Neural cell (in vitro differentiated cells): ENCODE results near the gene RPL37. TPM values are rescaled to one million over a fixed set of nuclear protein-coding genes. Genes with fewer than 3 reads are reported as not detected.

Experiments
- H2AFZ ChIP-seq: fragments of 200-600, 300-800 bp; sonication (generic), shearing (Covaris generic); 2 replicates; pipeline ENCODE4 v1.6.0; 2014; ENCODE audit warnings: low read depth, mild to moderate bottlenecking, antibody characterized with exemption, low read length, moderate library complexity
- H3F3A ChIP-seq: fragments of 200-600 bp; shearing (Covaris generic); 2 replicates; pipeline ENCODE4 v1.6.1; 2016; ENCODE audit warnings: mild to moderate bottlenecking, moderate library complexity, mixed read lengths, antibody characterized with exemption, low read length; ENCODE audit not compliant: insufficient read depth, poor library complexity, severe bottlenecking
- H3K27ac ChIP-seq: fragments of 200-600, 300-800 bp; sonication (generic), shearing (Covaris generic); 2 replicates; pipeline ENCODE4 v1.5.1; 2014; ENCODE audit warnings: mild to moderate bottlenecking, low read length, moderate library complexity
- H3K27me3 ChIP-seq: fragments of 300-800, 200-600 bp; sonication (generic), shearing (Covaris generic); 2 replicates; pipeline ENCODE4 v1.6.0; 2014; ENCODE audit warnings: mild to moderate bottlenecking, low read depth, low read length, moderate library complexity; ENCODE audit not compliant: insufficient read depth
- H3K36me3 ChIP-seq: fragments of 300-800, 200-600 bp; sonication (generic), shearing (Covaris generic); 2 replicates; pipeline ENCODE4 v1.5.1; 2014; ENCODE audit warnings: mild to moderate bottlenecking, antibody characterized with exemption, low read length, moderate library complexity; ENCODE audit not compliant: insufficient read depth
- H3K4me2 ChIP-seq: fragments of 300-800, 200-600 bp; sonication (generic), shearing (Covaris generic); 2 replicates; pipeline ENCODE4 v1.6.0; 2014; ENCODE audit warnings: mild to moderate bottlenecking, low read length
- H3K4me3 ChIP-seq: fragments of 300-800, 200-600 bp; sonication (generic), shearing (Covaris generic); 2 replicates; pipeline ENCODE4 v1.5.1; 2014; ENCODE audit warnings: mild to moderate bottlenecking, low read length, moderate library complexity
- H3K79me2 ChIP-seq: fragments of 200-600 bp; shearing (Covaris generic); replicated peaks from 2 replicates; pipeline ENCODE4 v1.6.0; 2014; ENCODE audit warnings: mild to moderate bottlenecking, low read length, moderate library complexity; ENCODE audit not compliant: insufficient read depth
- H3K9ac ChIP-seq: fragments of 300-800, 200-600 bp; sonication (generic), shearing (Covaris generic); 2 replicates; pipeline ENCODE4 v1.6.1; 2016; ENCODE audit warnings: mild to moderate bottlenecking, low read length, mixed read lengths
- H3K9me2 ChIP-seq: fragments of 200-600 bp; shearing (Covaris generic); 2 replicates; pipeline ENCODE4 v1.6.1; 2016; ENCODE audit warnings: mild to moderate bottlenecking, low read length, mixed read lengths; ENCODE audit not compliant: insufficient read depth
- H3K9me3 ChIP-seq: fragments of 200-600, 300-800 bp; sonication (generic), shearing (Covaris generic); 2 replicates; pipeline ENCODE4 v1.6.1; 2016; ENCODE audit warnings: mild to moderate bottlenecking, mixed run types, low read length, moderate library complexity, mixed read lengths
- H4K20me1 ChIP-seq: fragments of 200-600 bp; shearing (Covaris generic); 2 replicates; pipeline ENCODE4 v1.6.1; 2016; ENCODE audit warnings: mild to moderate bottlenecking, mixed run types; ENCODE audit not compliant: insufficient read depth
- CTCF ChIP-seq: fragments of 450-650 bp; IDR thresholded peaks from 2 replicates; pipeline ENCODE4 v1.5.1; 2014; ENCODE audit warnings: antibody characterized with exemption, mild to moderate bottlenecking, moderate library complexity; ENCODE audit not compliant: poor library complexity, severe bottlenecking
- EP300 ChIP-seq: fragments of 450-650 bp; conservative IDR thresholded peaks from 2 replicates; pipeline ENCODE4 v1.6.1; 2014; ENCODE audit warnings: antibody characterized with exemption, mild to moderate bottlenecking, moderate library complexity; ENCODE audit not compliant: poor library complexity, severe bottlenecking
- EZH2 ChIP-seq: fragments of 200-600, 300-800 bp; shearing (Covaris generic), sonication (generic); IDR thresholded peaks from 2 replicates; pipeline ENCODE4 v1.6.1; 2014; ENCODE audit warnings: antibody characterized with exemption, low read length, borderline replicate concordance, mild to moderate bottlenecking; ENCODE audit not compliant: insufficient read depth, poor library complexity, severe bottlenecking
- MXI1 ChIP-seq: fragments of 450-650 bp; conservative IDR thresholded peaks from 2 replicates; pipeline ENCODE4 v1.6.1; 2014; ENCODE audit warnings: antibody characterized with exemption, mild to moderate bottlenecking; ENCODE audit not compliant: poor library complexity, severe bottlenecking
- POLR2AphosphoS5 ChIP-seq: IDR thresholded peaks from 2 replicates; pipeline ENCODE4 v1.6.1; 2012
- RAD21 ChIP-seq: fragments of 450-650 bp; conservative IDR thresholded peaks from 2 replicates; pipeline ENCODE4 v1.6.1; 2014; ENCODE audit warnings: antibody characterized with exemption, mild to moderate bottlenecking, moderate library complexity
- REST ChIP-seq: IDR thresholded peaks from 2 replicates; pipeline ENCODE4 v1.6.1; 2012; ENCODE audit warnings: borderline replicate concordance
- SMC3 ChIP-seq: fragments of 450-650 bp; conservative IDR thresholded peaks from 2 replicates; pipeline ENCODE4 v1.6.1; 2014; ENCODE audit warnings: antibody characterized with exemption, mild to moderate bottlenecking, moderate library complexity; ENCODE audit not compliant: poor library complexity
- TAF1 ChIP-seq: IDR thresholded peaks from 2 replicates; pipeline ENCODE4 v1.6.1; 2012; ENCODE audit warnings: low read depth
- polyA plus RNA-seq: library from polyadenylated mRNA; depleted of rRNA; stranded (reverse); fragments of >200 nt; gene quantifications from 2 replicates; pipeline ENCODE4 v1.2.3, GENCODE V29; 2014

The RPL37 gene
- polyA plus RNA-seq, 1 donor from 2014 or later, result 107 TPM

DNA sequence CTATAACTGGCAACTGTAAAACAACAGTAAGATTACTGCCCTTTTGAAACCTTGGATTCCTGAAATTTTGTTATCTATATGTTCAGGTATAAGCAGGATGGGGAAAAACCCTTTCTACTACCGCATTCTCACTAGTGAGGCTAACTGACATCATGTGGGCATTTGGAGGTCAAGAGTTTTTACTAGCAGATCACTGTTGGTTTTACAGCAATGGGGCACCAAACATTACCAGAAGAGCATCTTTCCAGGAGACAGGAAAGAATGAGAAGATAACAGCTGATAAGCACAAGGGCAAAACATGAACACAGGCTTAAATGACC is 58.4 kb downstream of the RPL37 start:
- Histone ChIP-seq H3K9me3 (no peaks in the 10 kb centered on the region), H3K27me3 (no peaks in the 10 kb centered on the region), H3K9ac (no peak overlapping the region), H3K27ac (no peak overlapping the region), H3K4me3 (no peak overlapping the region), H3K79me2 (peaks cover 35% of the 10 kb centered on the region), H4K20me1 (no peaks in the 10 kb centered on the region), H3K4me2 (no peak overlapping the region), H2AFZ (no peak overlapping the region), H3K36me3 (no peaks in the 10 kb centered on the region), H3K9me2 (no peaks in the 10 kb centered on the region), H3F3A (no peaks in the 10 kb centered on the region)
- TF ChIP-seq REST (no peak), MXI1 (no peak), EZH2 (no peak), EP300 (no peak), SMC3 (no peak), CTCF (no peak), POLR2AphosphoS5 (no peak), RAD21 (no peak), TAF1 (no peak)

DNA sequence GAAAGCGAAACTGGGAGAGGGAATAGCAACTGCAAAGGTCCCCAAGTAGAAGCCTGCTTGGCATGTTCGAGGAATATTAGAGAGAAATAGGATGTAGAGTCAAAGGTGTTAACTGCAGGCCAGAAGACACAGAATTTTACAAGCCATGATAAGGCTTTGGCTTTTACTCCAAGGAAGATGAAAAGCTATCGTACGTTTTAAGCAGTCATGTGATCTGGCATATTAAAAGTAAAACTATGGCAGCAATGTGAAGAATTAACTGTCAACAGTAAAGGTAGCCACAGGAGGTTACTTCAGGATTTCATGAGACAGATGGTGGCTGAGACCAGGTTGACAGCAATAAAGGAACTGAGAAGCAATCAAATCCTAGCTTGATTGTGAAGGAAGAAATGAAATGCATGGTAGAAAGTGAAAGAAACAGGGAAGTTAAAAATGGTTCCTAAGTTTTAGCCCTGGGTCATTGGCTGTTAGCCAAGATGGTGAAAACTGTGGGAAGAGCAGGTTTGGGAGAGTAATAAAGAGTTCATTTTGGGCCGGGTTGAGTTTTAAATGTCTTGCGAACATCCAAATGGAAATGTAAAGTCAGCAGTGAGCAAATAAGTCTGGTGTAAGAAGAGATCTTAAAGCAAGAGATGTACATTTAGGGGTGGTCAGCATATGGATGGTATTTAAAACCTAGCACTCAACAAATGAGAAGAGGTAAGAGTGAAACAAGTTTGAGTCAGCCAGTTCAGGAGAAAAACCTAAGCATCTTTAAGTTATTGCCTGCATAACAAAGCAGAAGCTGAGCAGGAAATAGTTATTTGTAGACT is 59.0 kb downstream of the RPL37 start:
- Histone ChIP-seq H3K9ac (no peak overlapping the region), H3K9me2 (no peaks in the 10 kb centered on the region), H3F3A (no peaks in the 10 kb centered on the region), H3K79me2 (peaks cover 30% of the 10 kb centered on the region), H4K20me1 (no peaks in the 10 kb centered on the region), H3K4me3 (no peak overlapping the region), H2AFZ (no peak overlapping the region), H3K27ac (no peak overlapping the region), H3K4me2 (no peak overlapping the region), H3K36me3 (no peaks in the 10 kb centered on the region), H3K27me3 (no peaks in the 10 kb centered on the region), H3K9me3 (no peaks in the 10 kb centered on the region)
- TF ChIP-seq CTCF, result no peak
- TF ChIP-seq TAF1, result no peak
- no peak for TF ChIP-seq SMC3
- TF ChIP-seq POLR2AphosphoS5, result no peak
- no peak for TF ChIP-seq EZH2
- no peak for TF ChIP-seq REST
- TF ChIP-seq EP300, result no peak
- no peak for TF ChIP-seq MXI1
- TF ChIP-seq RAD21, result no peak
